ENCODE data around the gene DPP7. TPM values are rescaled to one million over a fixed set of nuclear protein-coding genes. Genes with fewer than 3 reads are reported as not detected.
A peak's percentile ranks its signal among the peaks of the same experiment; 100 is the strongest.

DPP7 gene
- total and polyA plus RNA-seq, 2 of the 8 experiments (the other 6 are each of a cell fraction or from before 2014, with no cell fraction given), result 21.2 to 26.8 TPM

DNA sequence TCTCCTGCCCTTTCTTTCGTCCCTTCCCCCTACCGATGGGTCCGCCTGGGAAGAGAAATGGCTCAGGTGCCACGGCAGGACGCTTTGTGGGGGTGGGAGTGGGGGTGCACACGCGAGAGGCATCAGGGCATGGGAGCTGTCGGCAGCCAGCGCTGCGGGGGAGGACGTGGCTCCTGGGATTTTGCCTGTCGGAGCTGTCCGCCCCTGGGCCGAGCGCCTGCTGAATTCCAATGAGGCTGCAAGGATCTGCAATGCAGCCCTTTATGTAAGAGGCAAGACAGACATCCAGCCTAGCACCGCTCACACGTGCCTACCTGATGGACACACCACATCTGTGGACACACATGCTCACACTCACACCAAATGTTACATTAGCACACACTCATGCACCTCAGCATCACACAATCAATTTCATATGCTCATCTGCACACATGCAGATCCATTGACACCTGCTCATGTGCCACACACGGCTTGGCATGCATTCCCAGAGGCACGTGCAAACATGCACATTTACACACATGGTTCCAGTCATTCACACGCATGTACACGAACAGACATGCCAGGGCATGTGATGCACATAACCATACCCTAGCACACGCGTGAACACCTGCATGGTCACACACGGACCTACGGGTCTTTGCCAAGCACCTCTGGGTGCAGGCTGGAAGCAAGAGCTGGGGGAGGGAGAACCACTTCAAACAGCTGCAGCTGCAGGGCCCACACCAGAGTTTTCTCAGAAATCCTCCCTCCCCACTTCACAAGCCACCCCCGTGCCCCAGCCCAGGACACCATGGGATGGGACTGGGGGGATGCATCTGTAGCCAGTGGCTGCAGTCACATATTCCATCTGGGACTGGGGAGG is 25.8 kb upstream of the DPP7 start:
- Histone ChIP-seq H2AFZ (ENCODE audit: low read length) (no peak overlapping the region), H2BK5ac (ENCODE audit: low read depth, low read length) (no peak overlapping the region), H2AK5ac (ENCODE audit: low read depth, low read length) (peak overlapping the region; percentile 54; the same call in 1 of the 2 replicates), H3K4me1 (replicated peaks in 1 of 4; ENCODE audit: control insufficient read depth in 3 of 4, insufficient read depth in 4 of 4, low read length in 3 of 4) (peaks cover 0 to 14% (median 11%) of the 10 kb centered on the region in 4 experiments; a peak in 6 of 7 replicates), H2BK20ac (ENCODE audit: low read length) (no peak overlapping the region), H2BK12ac (ENCODE audit: low read depth, low read length) (no peak overlapping the region), H3K56ac (replicated peaks; ENCODE audit: insufficient read length, low read depth, low read length) (no peak overlapping the region), H3K27ac (ENCODE audit: low read depth, low read length) (no peak overlapping the region), H3K4ac (replicated peaks; ENCODE audit: insufficient read length, low read depth, low read length) (no peak overlapping the region), H3K36me3 (ENCODE audit: control insufficient read depth in 2 of 4, insufficient read depth in 4 of 4, low read length in 3 of 4) (no peaks in the 10 kb centered on the region), H3K9ac (replicated peaks in 1 of 4; ENCODE audit: extremely low read depth in 1 of 4, low read depth in 3 of 4, low read length in 3 of 4) (no peak overlapping the region), H4K5ac (ENCODE audit: insufficient read length, low read depth, low read length) (no peak overlapping the region), H3K18ac (ENCODE audit: extremely low read depth, low read length) (no peak overlapping the region), H3K4me3 (ENCODE audit: extremely low read depth in 1 of 4, insufficient read depth in 2 of 4, low read depth in 3 of 4, low read length in 4 of 4) (no peak overlapping the region), H3K14ac (ENCODE audit: insufficient read length) (no peak overlapping the region), H3K79me1 (ENCODE audit: low read depth, low read length) (0 out of 2 replicates have a peak, but pooled peaks cover 2% of the 10 kb centered on the region), H4K91ac (replicated peaks; ENCODE audit: insufficient read length, low read length) (no peak overlapping the region), H3K4me2 (ENCODE audit: insufficient read depth in 1 of 2, low read depth in 2 of 2, low read length in 2 of 2) (no peak overlapping the region; a peak in 1 of 4 replicates), H4K20me1 (replicated peaks in 1 of 2; ENCODE audit: control insufficient read depth in 1 of 2, insufficient read depth in 2 of 2, low read length in 2 of 2) (peaks cover 1 to 18% of the 10 kb centered on the region in 2 experiments), H3K23ac (ENCODE audit: insufficient read length) (no peak overlapping the region), H3K9me3 (ENCODE audit: insufficient read depth in 2 of 2, low read depth in 1 of 2, low read length in 1 of 2) (no peaks in the 10 kb centered on the region), H3K79me2 (ENCODE audit: control insufficient read depth in 1 of 2, insufficient read depth in 2 of 2, low read length in 2 of 2) (no peaks in the 10 kb centered on the region), H3K27me3 (replicated peaks in 1 of 4; ENCODE audit: control insufficient read depth in 3 of 4, extremely low read depth in 1 of 4, insufficient read depth in 3 of 4, low read length in 3 of 4) (peaks cover 25 to 79% (median 72%) of the 10 kb centered on the region in 4 experiments), H2BK15ac (ENCODE audit: low read length) (no peak overlapping the region), H2BK120ac (replicated peaks; ENCODE audit: low read depth, low read length) (no peak overlapping the region), H3K23me2 (ENCODE audit: low read depth, low read length) (peaks cover 4% of the 10 kb centered on the region; the same call in 1 of the 2 replicates), H4K8ac (ENCODE audit: extremely low read depth, insufficient read depth, low read length) (no peak overlapping the region)
- ChIA-PET CTCF (ENCODE audit: partially characterized antibody) (interaction anchor here (1.3 to 4.5 kb wide), 5 partner anchors 9 to 105 kb away, joined by 4 to 24 read pairs (median 11); no protein-coding TSS in a partner anchor), POLR2A (ENCODE audit: partially characterized antibody) (interaction anchor here (0.6 to 2.4 kb wide), 4 partner anchors 11 to 101 kb away, joined by 3 to 6 read pairs (median 4); partner anchors contain the start of genes RNF208 and TUBB4B)
- DNase-seq (ENCODE audit: low read depth in 1 of 2, low spot score in 2 of 2) (no peak), FAIRE-seq (no peak)
- WGBS, 2 experiments (ENCODE audit: extremely low coverage in 1 of 2, insufficient coverage in 1 of 2, insufficient read length in 1 of 2, insufficient replicate concordance in 2 of 2, low coverage in 1 of 2, low lambda C conversion rate in 2 of 2, missing lambda C conversion rate in 1 of 2), result 75% methylated on average over 26 of the region's 26 CpGs; no CpG with 5 or more reads in 1 of the 2 experiments
- no peak for TF ChIP-seq POLR2AphosphoS5 (IDR thresholded peaks at IDR 0.05; ENCODE audit: low read depth, low read length)
